AG09309 (cell line): ENCODE results near the gene CALHM6.
A peak's percentile ranks its signal among the peaks of the same experiment; 100 is the strongest.

ENCODE experiments used
- DNase-seq: peaks from one replicate; pipeline ENCODE4 v3.0.0-alpha.2; 2010; ENCODE audit warnings: low read depth
- H3K4me3 ChIP-seq: 2 replicates; pipeline ENCODE4 v1.5.1; 2011; ENCODE audit warnings: mild to moderate bottlenecking, low read depth, low read length, moderate library complexity; ENCODE audit not compliant: control insufficient read depth
- CTCF ChIP-seq: IDR thresholded peaks from 2 replicates; pipeline ENCODE4 v1.5.1; 2011; ENCODE audit warnings: mild to moderate bottlenecking, low read depth, low read length, inconsistent platforms; ENCODE audit not compliant: insufficient read depth, control insufficient read depth; ENCODE audit errors: missing control alignments

The CALHM6 gene

GRCh38 chr6:116507324-116507723, 46.1 kb downstream of the CALHM6 start:
- no peak for DNase-seq
- no peak overlapping the region for H3K4me3 ChIP-seq
- TF ChIP-seq CTCF = no peak

GRCh38 chr6:116508527-116508926, 47.4 kb downstream of the CALHM6 start:
- DNase-seq = no peak
- no peak for TF ChIP-seq CTCF
- H3K4me3 ChIP-seq = no peak overlapping the region

DNA sequence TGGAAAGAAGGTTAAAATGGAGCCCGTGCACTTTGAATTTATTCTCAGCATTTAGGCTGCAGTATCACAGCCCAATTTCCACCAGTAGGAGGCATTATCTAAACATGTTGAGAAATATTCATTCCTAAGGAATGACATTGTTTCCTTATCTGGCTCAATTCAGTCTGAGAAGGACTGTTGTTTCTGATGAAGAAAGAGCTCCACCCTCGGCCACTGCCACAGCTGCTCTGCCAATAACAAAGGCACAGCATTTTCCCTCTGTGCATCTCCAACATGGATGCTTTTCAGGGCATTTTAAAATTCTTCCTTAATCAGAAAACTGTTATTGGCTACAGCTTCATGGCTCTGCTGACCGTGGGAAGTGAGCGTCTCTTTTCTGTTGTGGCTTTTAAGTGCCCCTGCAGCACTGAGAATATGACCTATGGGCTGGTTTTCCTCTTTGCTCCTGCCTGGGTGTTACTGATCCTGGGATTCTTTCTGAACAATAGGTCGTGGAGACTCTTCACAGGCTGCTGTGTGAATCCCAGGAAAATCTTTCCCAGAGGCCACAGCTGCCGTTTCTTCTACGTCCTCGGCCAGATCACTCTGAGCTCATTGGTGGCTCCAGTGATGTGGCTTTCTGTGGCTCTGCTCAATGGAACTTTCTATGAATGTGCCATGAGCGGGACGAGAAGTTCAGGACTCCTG, 50.4 kb downstream of the CALHM6 start, which contains the start of gene CALHM5:
CALHM5 (plus strand) TSS at position 216 of the 687 bp plus-strand sequence; CDS start at position 274, 58 bp downstream.
- peak; percentile 79 for DNase-seq
- peak; percentile 75 for TF ChIP-seq CTCF
- H3K4me3 ChIP-seq = peak within 1 kb of the TSS; percentile 50

- peak overlapping the region; percentile 50 for H3K4me3 ChIP-seq
- no peak for DNase-seq
- TF ChIP-seq CTCF = no peak
These were observed 51.0 kb downstream of the CALHM6 start for GRCh38 chr6:116512111-116512559.

GRCh38 chr6:116512734-116513133, 51.6 kb downstream of the CALHM6 start:
- no peak for TF ChIP-seq CTCF
- H3K4me3 ChIP-seq = peak overlapping the region; percentile 50
- DNase-seq = no peak
